T1000 (cell line): ENCODE data around the gene HP1BP3.
"Not testable (repeated sequence)": the region's sequence is repeated elsewhere in the genome, so short reads cannot be mapped to it uniquely, and the experiment has no call there.

Experiments
- DNase-seq: peaks from one replicate; lab custom pipeline; 2025; ENCODE audit warnings: mixed read lengths; lab: John Stamatoyannopoulos, UW

The HP1BP3 gene, protein sequence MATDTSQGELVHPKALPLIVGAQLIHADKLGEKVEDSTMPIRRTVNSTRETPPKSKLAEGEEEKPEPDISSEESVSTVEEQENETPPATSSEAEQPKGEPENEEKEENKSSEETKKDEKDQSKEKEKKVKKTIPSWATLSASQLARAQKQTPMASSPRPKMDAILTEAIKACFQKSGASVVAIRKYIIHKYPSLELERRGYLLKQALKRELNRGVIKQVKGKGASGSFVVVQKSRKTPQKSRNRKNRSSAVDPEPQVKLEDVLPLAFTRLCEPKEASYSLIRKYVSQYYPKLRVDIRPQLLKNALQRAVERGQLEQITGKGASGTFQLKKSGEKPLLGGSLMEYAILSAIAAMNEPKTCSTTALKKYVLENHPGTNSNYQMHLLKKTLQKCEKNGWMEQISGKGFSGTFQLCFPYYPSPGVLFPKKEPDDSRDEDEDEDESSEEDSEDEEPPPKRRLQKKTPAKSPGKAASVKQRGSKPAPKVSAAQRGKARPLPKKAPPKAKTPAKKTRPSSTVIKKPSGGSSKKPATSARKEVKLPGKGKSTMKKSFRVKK

DNA sequence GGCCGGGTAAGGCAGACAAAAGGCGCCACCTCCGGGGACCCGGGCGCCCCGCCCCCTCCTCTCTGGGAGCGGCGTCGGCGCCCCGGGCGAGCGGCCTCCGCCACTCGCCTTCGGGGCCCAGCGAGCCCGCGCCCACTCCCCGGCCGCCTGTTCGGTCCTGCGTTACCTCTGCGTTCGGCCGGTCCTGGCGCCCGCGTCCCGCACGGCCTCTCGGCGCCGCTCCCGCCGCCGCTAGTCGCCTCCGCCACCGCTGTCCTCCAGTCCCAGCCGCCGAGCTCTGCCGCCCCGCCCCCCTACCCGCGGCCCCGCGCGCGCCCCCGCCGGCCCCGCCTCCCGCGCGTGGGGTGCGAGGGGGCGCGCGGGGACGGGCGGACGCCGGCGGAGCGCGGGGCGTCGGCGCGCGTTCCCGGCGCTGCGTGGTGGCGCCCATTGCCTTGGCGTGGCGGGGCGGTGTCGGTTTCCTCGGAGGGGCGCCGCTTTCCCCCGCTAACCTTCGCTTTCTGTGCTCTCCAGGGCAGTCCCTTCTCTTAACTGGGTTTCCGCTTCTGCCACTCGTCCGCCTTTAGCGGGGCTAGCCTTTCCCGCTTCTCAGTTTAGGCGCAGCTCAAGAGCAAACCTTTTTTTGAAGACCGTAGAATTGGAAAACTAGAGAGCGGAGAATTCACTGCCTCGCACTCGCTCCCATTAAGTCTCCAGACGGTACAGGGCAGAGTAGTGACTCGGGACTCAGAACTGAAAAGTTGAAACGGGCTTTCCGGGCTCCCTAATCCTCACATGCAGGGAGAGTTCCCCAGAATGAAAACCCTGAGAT lies at the start of gene HP1BP3:
Gene HP1BP3 (minus strand): TSS at position 279 of the 811 bp plus-strand sequence. CDS start 6,867 bp downstream, outside the sequence.
- peak; percentile 83 for DNase-seq

DNA sequence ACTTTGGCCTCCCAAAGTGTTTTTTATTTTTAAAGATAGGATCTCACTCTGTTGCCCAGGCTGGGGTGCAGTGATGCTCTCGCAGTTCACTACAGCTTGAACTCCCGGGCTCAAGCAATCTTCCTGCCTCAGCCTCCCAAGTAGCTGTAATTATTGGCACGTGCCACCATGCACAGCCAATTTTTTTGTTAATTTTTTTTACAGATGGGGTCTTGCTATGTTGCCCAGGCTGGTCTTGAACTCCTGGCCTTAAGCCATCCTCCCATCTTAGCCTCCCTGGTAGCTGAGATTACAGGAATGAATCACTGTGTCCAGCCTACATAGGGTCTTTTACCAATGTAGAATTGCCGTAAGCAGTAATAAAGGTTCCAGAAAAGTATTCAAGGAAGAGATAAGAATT lies 49.1 kb upstream of the HP1BP3 start:
- DNase-seq: no peak

DNA sequence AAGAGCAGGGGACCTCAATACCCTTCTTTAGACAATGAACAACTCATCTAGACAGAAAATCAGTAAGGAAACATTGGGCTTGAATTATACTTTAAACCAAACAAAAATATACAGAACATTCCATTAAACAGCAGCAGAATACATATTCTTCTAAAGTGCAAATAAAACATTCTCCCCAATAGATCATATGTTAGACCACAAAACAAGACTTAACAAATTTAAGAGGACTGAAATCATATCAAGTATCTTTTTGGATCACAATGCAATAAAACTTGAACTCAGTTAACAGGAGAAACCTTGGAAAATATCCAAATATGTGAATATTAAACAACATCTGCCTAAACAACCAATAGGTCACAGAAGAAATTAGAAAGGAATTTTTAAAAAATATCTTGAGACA lies 47.7 kb upstream of the HP1BP3 start:
- no peak for DNase-seq

DNA sequence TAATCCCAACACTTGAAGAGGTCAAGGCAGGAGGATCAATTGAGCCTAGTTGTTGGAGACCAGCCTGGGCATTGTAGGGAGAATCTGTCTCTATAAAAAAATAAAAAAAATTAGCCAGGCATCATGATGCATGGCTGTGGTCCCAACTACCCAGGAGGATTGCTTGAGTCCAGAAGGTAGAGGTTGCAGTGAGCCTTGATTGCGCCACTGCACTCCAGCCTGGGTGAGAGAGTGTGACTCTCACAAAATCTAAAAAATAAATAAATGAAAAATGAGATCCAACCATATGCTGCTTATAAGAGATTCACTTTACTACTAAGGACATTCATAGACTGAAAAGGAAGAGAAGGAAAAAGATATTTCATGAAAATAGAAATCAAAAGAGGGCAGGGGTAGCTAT lies 47.1 kb upstream of the HP1BP3 start:
- no peak for DNase-seq

DNA sequence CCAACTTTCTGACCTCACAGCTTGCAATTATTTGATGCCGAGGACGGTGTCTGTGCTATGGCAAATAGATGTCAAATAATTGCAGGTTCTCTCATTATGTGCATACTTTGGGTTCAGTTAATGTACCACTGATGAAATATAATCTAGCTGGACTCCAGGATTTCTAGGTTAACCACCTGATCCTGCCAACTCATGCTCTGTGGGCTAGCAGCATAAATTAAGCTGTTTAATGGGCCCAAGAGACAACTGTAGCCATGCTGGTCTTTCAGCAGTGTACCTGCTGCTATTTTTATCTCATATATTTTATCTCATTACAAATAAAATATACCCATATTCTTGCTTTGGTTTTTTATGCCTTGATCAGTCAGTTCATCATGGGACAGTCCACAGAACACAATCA lies 43.3 kb upstream of the HP1BP3 start:
- DNase-seq: no peak

DNA sequence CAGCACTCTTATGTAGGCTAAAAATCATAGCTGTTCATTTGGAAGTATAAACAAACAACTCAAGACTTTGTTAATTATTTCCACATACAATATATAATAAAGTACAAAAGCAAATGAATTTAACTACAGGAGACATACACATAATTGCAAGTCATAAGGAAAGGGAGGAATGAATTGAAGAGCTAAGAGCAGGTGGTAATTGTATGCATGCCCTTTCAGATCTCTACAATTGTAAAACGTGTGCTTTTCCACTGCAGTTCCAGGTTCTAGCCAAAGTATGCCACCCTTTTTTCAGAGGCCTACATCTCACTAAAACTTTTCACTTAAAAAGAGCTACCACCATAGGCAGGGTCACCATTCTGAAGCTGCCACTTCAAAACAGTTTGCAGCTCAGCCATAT lies 42.8 kb upstream of the HP1BP3 start:
- no peak for DNase-seq

DNA sequence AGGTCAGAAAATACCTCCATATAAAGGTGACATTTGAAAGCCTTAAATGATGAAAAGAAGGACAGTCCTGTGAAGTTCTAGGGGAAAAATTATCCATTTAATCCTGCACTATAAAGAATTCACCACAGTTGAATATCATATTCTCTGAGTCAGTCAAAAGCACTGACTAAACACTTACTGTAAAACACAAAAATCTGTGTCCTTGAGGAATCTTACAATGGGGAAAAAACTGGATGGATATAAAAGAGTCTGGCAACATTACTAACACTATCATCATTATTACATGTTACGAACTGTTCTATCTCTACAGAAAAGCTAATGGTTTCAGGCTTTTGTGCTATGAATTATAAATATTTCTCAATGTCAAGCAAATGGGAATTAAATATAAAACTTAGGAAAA lies 42.4 kb upstream of the HP1BP3 start:
- no peak for DNase-seq

DNA sequence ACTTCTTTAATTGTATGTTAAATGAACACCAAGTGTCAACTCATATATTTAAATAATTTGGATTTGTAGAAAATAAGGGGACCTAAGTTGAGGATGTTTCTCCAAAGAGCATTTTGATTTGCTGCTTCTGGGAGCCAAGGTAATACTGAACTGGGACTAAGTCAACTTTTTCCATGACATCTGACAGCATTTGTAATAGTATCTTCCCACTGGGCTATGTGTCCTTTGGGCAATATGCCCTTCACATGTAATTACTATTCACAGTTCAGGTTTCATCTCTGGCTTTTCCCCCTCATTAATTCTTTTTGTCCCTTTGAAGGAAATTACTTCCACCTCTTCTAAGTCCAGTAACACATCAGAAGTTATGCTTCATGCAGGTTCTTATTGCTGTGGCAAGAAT lies 36.7 kb upstream of the HP1BP3 start:
- no peak for DNase-seq

DNA sequence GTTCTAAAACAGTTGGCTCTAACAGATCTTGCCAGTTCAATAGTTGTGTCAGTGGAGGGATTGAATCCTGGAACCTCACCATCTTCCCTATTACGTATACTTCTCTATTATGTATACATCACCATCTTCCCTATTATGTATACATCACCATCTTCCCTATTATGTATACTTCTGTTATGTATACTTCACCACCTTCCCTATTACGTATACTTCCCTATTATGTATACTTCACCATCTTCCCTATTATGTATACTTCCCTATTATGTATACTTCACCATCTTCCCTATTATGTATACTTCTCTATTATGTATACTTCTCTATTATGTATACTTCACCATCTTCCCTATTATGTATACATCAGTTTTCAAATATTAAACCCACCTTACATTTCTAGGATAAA lies 34.4 kb upstream of the HP1BP3 start:
- DNase-seq: no peak

DNA sequence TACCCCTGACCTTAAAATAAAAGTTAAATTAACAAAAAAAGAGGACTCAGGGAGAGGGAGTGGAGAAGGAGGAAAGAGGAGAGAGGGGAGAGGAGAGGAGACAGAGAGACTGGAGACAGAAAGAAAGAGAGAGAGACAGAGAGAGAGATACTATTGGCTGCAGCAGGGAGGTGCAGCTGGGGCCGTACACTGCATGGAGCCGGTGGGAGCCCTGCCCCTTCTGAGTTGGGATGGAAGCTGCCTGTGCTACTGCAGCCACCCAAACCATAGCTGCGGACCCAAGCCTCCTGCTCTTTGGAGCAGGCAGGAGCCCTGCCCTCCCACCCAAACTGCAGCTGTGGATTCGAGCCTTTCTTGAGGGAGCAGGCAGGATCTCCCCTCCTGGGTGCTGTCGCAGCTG lies 32.7 kb upstream of the HP1BP3 start:
- no peak for DNase-seq

DNA sequence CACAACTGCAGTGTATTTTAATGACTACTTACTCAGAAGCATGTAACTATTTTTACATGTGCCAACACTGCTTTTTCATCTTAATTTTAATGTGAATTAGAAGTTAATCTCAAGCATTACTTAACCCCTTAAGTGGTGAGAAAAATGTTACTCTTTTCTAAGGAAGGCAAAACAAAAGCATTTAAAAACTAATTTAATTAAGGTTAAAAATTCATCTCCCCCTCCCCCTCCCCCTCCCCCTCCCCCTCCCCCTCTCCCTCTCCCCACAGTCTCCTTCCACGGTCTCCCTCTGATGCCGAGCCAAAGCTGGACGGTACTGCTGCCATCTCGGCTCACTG lies 27.4 kb upstream of the HP1BP3 start:
- DNase-seq: no peak

DNA sequence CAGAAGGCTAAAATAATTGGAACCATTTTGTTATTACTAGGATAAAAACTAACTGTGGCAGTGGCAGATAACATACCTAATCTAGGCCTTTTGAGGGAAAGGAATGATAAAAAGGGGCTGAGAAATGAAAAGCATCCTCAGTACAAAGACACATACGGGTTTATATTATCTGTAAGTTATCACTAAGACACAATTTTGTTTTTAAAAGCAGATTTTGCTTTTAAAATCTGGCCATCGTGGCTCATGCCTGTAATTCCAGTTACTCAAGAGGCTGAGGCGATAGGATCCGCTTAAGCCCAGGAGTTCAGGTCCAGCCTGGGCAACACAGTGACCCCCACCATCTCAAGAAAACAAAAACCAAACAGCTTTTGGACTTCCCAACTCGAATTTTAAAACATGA lies 24.8 kb upstream of the HP1BP3 start:
- no peak for DNase-seq

DNA sequence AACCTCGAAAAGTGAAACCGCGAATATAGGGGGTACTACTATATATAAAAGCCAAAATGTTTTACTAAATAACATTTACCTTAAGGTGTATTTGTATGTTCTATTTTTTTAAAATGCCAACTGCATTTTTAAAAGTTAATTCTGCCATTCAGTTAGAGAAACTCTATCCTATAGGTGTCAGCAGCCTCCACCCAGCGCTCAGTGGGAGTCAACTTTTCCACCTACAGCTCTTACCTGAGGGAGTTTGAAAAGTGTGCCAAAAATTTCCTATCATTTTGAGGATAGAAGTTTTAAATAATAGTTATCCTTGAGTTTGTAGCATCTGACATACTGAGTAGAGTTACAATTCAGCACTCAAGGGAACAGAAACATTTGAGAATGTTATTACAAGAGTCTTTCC lies 6.1 kb upstream of the HP1BP3 start:
- no peak for DNase-seq

DNA sequence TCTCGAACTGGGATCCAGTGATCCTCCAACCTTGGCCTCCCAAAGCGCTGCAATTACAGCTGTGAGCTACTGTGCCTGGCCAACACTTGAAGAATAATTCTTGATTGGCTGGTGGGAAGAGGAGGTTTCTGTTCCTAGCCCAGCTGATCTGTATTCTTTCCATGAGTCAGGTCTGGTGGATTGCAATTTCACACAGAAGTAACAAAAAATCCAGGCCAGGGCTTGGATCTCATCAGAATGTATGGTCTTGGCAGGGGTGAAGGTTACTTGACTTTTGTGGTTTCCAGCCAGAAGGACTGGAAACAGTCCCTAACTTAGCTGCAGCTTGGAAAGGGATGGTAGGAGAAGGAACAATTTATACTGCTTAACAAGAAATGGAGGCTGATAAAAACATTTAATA lies 5.1 kb upstream of the HP1BP3 start:
- DNase-seq: no peak

DNA sequence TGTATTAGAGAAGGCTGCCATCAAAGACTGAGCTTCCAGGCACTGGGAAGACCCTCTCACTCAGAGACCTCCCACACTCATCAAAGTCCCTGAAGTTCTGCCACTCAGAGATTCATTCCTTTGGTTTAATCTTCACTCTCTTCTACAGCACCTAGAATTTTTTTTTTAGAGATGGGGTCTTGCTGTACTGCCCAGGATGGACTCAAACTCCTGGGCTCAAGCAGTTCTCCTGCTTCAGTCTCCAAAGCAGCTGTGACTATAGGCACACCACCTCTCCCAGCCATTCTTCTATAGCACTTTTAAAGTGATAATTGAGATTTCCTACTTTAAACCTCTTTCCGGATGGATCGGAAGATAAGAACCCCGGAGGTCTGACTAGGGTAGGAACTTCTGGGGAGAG lies 3.7 kb upstream of the HP1BP3 start:
- DNase-seq: no peak

DNA sequence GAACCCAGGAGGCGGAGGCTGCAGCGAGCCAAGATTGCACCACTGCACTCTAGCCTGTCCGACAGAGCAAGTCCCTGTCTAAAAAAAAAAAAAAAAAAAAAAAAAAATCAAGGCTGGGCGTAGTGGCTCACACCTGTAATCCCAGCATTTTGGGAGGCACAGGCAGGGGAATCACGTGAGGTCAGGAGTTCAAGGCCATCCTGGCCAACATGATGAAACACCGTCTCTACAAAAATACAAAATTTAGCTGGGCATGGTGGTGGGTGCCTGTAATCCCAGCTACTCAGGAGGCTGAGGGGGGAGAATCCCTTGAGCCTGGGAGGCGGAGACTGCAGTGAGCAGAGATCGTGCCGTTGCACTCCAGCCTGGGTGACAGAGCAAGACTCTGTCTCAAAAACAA lies 2.5 kb upstream of the HP1BP3 start:
- DNase-seq: not testable (repeated sequence)

DNA sequence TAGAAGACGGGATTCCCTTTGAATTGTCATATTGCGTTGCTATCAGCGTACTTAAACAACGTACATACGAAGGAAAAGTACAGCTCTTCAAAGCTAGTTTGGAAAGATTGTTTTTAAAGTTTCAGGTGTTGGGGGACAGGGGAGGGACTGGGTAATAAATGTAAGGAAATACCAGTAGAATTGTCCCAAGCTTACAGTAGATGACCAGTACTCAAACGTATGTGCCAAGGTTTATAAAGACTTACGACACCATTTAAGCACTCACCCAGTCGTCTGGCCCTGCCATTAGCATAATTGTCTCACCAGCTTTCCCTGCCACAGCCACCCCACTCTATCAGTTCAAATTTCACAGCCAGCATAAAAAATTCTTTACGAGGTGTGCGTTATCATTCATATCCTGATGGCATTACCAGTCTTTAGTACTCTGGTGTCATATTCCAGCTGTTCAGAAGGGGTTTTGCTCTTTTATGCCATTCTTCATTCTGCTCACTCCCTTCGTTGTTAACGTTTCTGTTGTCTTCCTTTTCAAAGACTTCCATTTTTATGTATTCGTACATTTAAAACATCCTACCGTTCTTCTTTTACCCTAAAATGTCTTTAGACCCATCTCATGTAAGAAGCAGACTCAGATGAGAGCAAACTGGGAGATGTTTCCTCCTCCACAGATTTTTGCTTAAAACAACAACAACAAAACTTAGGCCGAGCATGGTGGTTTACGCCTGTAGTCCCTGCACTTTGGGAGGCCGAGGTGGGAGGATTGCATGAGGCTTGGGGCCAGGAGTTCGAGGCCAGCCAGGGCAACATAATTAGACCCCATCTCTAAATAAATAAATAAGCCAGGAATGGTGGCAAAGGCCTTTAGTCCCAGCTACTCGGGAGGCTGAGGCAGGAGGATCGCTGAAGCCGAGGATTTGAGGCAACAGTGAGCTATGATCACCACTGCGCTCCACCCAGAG lies 1.0 kb upstream of the HP1BP3 start:
- DNase-seq: no peak

DNA sequence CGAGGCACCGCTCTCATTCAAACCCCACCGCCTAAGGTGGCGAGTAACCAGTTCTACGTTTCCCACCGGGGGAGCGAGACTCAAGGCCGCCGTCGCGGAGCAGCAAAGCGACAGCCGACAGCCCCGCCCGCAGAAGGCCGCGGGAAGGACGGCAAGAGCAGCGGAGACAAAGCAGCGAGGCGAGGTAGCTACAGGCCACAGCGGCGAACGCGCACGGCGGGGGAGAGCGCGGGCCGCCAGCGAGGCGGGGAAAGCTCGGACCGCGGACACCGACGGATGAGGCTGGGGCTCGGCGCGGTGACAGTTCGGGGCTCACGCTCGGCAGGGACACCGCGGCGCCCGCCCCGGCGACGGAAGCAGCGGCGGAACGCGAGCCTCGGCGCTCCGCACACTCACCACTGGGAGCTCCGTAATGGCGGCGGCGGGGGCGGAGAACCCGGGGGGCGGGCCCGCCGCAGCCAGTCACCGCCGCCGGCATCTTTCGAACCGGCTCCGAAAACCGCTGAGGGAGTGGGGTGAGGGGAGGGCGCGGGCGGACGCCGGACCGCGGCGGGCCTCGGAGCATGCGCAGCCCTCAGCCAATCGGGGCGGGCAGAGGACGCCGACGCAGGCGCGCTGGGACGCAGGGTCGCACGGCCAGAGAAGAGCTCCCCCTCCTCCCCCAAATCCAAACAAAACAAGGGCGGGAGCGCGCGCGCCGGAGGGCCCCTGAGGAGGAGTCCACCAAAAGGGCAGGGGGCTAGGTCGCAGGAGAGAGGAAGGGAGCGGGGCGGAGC lies 666 bp downstream of the HP1BP3 start:
- peak; percentile 97 for DNase-seq

DNA sequence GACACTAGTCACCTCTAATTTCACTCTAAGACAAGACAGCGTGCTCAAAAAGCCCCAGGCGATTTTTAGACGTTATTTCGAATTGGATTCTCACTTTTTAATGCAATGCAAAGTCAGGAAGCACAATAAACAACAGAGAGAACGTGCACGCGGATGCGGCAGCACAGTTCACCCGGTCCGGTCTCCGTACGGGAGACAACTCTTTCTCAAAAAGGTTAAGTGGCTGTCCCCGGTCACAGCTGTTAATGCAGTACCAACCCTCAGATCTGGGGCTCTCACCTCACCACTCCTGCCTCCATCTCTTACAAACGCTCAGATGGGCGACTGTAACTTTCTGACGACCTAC lies 1.2 kb downstream of the HP1BP3 start:
- DNase-seq: no peak

DNA sequence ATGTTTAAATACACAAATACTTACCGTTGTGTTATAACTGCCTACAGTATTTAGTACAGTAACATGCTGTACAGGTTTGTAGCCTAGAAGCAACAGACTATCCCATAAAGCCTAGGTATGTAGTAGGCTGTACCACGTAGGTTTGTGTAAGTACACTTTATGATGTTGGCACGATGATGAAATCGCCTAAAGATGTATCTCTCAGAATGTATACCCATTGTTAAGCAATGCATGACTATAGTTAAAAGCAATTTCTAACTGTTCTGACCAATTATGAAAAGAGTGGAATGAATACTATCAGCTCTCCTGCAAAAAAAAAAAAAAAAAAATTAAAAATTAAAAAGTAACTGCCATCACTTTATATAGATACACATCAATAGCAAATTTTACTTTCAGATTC lies 11.4 kb downstream of the HP1BP3 start:
- no peak for DNase-seq

DNA sequence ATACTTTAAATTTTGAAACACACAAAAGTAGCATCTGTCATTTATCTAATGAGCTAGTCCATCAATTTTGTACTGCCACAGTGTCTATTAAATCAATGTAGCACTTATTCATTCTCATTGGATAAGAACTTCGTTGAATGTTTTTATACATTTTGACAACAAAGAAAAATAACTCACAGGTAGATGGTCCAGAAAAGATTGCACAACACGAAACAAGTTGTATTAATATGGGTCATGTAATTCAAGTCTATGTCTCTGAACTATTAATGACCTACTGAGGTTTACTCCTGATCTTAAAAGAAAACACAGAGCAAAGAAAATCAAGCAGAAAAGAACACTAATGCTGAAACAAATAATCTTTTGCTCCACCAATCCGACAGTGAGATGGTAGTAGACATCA lies 15.3 kb downstream of the HP1BP3 start:
- DNase-seq: no peak
